GM18499 (cell line): Measurements from ENCODE around the gene ZNF723.
"Not testable (repeated sequence)": the region's sequence is repeated elsewhere in the genome, so short reads cannot be mapped to it uniquely, and the experiment has no call there.

Experiments
- ATAC-seq: cut with Tn5 transposase; IDR thresholded peaks from one replicate; pipeline ENCODE4 v1.9.1; 2021; ENCODE audit warnings: moderate number of reproducible peaks; ENCODE audit not compliant: insufficient read depth, unreplicated experiment

ZNF723 gene

GRCh38 chr19:22832031-22832762 is at the start of gene ZNF723:
ZNF723 (plus strand) TSS chr19:22832291; CDS start chr19:22832380, 89 bp downstream.
- no peak for ATAC-seq

DNA sequence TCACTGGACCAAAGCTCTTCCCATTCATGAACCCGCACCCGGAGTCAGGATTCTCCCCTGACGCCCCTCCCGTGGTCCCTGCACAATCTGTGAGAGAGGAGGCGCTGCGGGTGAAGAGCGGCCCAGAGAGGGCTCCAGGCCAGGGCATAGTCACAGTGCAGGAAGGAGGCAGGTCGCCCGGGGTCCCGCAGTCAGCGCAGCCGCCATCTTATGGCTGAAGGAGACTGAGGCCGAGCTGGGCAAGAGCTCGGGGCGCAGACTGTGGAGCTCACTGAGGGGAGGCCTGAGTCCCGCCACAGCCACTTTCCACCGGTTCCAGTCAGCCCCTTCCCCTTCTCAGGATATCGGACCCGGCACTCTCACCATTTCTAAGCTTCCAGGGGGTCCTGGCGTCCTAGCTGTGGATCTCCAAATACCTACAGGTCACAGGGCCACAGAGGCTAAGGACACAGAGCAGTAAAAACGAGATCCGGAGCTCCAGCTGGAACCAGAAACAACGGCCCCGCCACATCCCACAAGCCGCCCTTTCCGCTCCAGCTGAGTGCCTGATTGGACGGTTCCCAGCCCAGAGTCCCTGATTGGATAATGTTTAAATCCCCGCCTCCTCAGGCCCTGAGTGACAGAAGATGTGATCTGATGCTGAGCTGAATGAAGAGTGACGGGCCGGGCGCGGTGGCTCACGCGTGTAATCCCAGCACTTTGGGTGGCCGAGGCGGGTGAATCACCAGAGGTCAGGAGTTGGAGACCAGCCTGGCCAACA is 48.3 kb upstream of the ZNF723 start, which contains the start of gene ZNF99:
Gene ZNF99, minus strand, starts transcription at position 501 of the 760 bp plus-strand sequence. Its CDS starts 135 bp downstream, at position 366.
- no peak for ATAC-seq

- not testable (repeated sequence) for ATAC-seq
These were observed 39.2 kb upstream of the ZNF723 start for GRCh38 chr19:22792863-22793262.

DNA sequence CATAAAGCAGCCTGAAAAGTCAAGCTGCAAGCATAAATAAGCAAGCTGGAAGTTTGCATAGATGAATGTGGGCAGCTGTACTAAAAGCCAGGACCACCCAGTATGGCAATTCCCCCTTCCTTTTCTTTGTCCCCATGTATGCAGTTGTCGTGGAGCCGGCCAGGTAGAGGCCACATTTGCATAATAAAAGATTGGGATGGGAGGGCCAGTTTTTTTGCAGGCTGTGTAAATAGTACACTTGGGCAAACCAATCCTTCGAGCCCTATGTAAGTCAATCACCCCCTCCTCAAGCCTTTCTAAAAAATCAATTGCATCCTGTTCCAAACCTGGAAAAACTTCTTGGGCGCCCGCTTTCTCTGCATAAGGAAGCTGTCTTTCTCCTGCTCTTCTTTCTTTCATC is 35.1 kb upstream of the ZNF723 start:
- ATAC-seq: no peak

DNA sequence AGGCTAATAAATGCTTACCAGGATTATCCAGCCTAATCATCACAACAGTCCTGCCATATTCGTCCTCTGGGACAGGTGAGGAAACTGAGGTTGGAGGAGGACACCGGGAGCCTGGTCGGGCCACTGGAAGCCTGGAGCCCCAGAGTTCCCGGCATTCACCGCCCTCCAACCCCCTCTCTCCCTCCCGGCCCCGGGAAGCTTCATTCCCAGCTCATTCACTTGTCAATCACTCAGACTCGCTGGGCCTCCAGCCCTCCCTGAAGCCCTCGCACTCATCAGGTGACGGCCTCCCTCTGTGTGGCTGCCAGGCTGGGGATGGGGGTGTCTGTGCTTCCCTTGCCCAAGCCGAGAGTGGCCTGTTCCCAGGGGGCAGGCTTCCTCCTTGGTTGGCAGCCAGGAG is 25.7 kb upstream of the ZNF723 start:
- no peak for ATAC-seq

- ATAC-seq: no peak
These were observed 24.8 kb upstream of the ZNF723 start for GRCh38 chr19:22807061-22807835.

- ATAC-seq: no peak
These were observed 18.0 kb upstream of the ZNF723 start for GRCh38 chr19:22814124-22814523.

DNA sequence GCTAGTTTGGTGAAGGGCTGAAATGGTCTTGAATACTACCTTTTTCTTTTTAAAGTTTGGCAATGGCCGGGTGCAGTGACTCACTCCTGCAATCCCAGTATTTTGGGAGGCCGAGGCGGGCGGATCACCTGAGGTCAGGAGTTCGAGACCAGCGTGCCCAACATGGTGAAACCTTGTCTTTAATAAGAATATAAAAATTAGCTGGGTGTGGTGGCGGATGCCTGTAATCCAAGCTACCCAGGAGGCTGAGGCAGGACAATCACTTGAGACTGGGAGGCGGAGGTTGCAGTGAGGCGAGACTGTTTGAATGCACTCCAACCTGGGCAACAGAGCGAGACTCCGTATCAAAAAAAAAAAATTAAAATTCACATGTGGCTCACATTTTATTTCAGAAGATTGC is 880 bp upstream of the ZNF723 start:
- no peak for ATAC-seq

GRCh38 chr19:22857713-22858320 is 25.7 kb downstream of the ZNF723 start:
- not testable (repeated sequence) for ATAC-seq

DNA sequence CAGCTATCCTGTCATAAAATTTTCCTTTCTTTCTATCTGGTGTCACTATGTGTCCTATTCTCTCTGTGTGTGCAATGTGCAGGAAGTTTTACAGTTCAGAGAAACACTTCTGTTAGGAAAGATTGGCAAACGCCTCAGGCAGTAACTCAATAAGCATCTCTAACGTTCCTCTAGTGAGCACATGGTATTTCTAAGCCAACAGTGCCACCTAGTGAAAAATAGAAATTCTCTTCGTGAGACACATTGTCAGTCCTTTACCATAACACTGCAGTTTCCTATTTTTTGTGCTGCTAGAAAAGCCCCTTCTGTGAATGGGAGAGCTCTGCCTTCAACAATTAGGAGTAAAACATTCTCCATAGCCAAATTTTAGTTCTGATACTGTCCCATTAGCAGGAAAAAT is 50.7 kb downstream of the ZNF723 start:
- ATAC-seq: no peak

GRCh38 chr19:22893855-22894270 is 61.8 kb downstream of the ZNF723 start:
- ATAC-seq: no peak

DNA sequence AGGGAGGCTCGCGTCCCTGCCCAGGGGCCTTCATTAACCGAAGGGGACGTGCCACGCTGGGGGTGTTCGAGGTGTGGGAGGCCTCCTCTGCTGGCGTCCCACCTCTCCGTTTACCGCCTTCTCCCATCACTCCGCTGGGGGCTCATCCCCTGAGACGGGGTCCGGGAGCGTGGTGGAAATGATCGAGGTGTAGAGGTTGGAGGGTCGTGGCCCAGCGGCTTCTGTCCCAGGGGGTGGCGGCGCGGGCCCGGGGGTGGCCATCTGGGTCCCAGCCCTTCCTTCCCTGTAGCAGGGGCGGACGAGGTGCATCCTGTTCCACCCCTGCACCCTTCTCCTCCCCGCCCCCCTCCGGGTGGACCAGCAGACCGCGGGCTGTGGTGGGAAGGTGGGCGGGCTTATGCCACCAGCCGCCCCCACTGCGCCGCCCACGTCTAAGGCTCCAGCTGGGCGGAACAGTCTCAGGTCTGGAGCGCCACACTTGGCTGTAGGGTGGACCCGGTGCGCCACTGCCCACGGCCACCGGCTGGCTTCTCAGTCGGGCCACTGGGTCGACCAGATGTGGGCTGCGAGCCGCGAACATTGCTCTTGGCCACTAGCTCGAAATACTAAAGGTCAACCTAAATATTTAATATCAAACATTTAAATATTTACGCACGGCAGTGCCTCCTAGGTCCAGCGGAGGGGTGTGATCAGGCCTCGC is 69.5 kb downstream of the ZNF723 start:
- no peak for ATAC-seq
